IPS-18a (cell line): ENCODE data around the gene SCP2.
"Not testable (repeated sequence)": the region's sequence is repeated elsewhere in the genome, so short reads cannot be mapped to it uniquely, and the experiment has no call there.

Experiments used
- H3K27ac ChIP-seq: one replicate; pipeline ENCODE4 v1.5.1; 2013; ENCODE audit warnings: low read length
- H3K27me3 ChIP-seq: one replicate; pipeline ENCODE4 v1.6.1; 2013; ENCODE audit warnings: mild to moderate bottlenecking, low read length; ENCODE audit not compliant: control insufficient read depth, insufficient read depth
- H3K36me3 ChIP-seq: one replicate; pipeline ENCODE4 v1.6.1; 2013; ENCODE audit warnings: low read depth, low read length; ENCODE audit not compliant: control insufficient read depth
- H3K4me1 ChIP-seq: one replicate; pipeline ENCODE4 v1.6.1; 2013; ENCODE audit warnings: low read depth, low read length; ENCODE audit not compliant: control insufficient read depth
- H3K4me3 ChIP-seq: one replicate; pipeline ENCODE4 v1.5.1; 2013; ENCODE audit warnings: low read length
- H3K9ac ChIP-seq: one replicate; pipeline ENCODE4 v1.6.1; 2013; ENCODE audit warnings: mild to moderate bottlenecking, low read length, moderate library complexity
- H3K9me3 ChIP-seq: one replicate; pipeline ENCODE4 v1.6.1; 2013; ENCODE audit warnings: low read depth, low read length; ENCODE audit not compliant: control insufficient read depth

SCP2 gene

GRCh38 chr1:52994656-52995055, 67.6 kb downstream of the SCP2 start:
- no peaks in the 10 kb centered on the region for H3K9me3 ChIP-seq
- H3K4me3 ChIP-seq: no peak overlapping the region
- H3K9ac ChIP-seq: no peak overlapping the region
- H3K36me3 ChIP-seq: no peaks in the 10 kb centered on the region
- no peak overlapping the region for H3K27ac ChIP-seq
- no peaks in the 10 kb centered on the region for H3K27me3 ChIP-seq
- no peaks in the 10 kb centered on the region for H3K4me1 ChIP-seq

DNA sequence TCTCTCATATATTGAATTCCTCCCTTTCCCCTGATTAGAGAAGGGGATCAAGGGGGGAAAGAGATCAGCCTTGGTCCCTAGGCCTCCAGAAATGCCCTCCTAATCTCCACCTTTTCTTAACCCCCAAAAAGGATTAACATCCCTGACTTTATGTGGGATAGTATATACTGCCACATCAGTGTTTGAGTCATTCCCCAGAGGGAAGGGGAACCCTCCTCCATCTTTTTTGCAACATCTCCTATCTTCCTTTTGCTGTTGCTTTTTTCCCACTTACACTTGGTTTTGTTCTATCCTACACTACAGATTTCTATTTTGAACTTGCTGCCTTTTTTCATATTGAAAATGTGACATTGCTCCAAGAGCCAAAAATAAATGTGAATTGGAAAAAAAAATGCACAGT, 69.6 kb downstream of the SCP2 start:
- Histone ChIP-seq H3K4me1 (no peaks in the 10 kb centered on the region), H3K9me3 (no peaks in the 10 kb centered on the region), H3K27me3 (no peaks in the 10 kb centered on the region), H3K9ac (no peak overlapping the region), H3K4me3 (no peak overlapping the region), H3K27ac (no peak overlapping the region), H3K36me3 (no peaks in the 10 kb centered on the region)

- no peaks in the 10 kb centered on the region for H3K27me3 ChIP-seq
- H3K36me3 ChIP-seq: no peaks in the 10 kb centered on the region
- no peak overlapping the region for H3K9ac ChIP-seq
- H3K4me3 ChIP-seq: no peak overlapping the region
- no peaks in the 10 kb centered on the region for H3K4me1 ChIP-seq
- no peak overlapping the region for H3K27ac ChIP-seq
- H3K9me3 ChIP-seq: no peaks in the 10 kb centered on the region
Observed at GRCh38 chr1:53001128-53001527, 74.1 kb downstream of the SCP2 start.

GRCh38 chr1:53006612-53007011, 79.5 kb downstream of the SCP2 start:
- not testable (repeated sequence) for H3K27me3 ChIP-seq, H3K27ac ChIP-seq, H3K4me3 ChIP-seq, H3K36me3 ChIP-seq, H3K9ac ChIP-seq, H3K4me1 ChIP-seq, H3K9me3 ChIP-seq

DNA sequence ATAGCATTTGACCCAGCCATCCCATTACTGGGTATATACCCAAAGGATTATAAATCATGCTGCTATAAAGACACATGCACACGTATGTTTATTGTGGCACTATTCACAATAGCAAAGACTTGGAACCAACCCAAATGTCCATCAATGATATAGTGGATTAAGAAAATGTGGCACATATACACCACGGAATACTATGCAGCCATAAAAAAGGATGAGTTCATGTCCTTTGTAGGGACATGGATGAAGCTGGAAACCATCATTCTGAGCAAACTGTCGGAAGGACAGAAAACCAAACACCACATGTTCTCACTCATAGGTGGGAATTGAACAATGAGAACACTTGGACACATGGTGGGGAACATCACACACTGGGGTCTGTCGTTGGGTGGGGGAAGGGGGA, 83.2 kb downstream of the SCP2 start:
- H3K4me3 ChIP-seq, H3K9ac ChIP-seq, H3K27ac ChIP-seq, H3K9me3 ChIP-seq, H3K4me1 ChIP-seq, H3K27me3 ChIP-seq, H3K36me3 ChIP-seq: not testable (repeated sequence)

- H3K9me3 ChIP-seq: no peaks in the 10 kb centered on the region
- no peaks in the 10 kb centered on the region for H3K4me1 ChIP-seq
- H3K27me3 ChIP-seq: no peaks in the 10 kb centered on the region
- H3K9ac ChIP-seq: no peak overlapping the region
- H3K27ac ChIP-seq: no peak overlapping the region
- H3K4me3 ChIP-seq: no peak overlapping the region
- no peaks in the 10 kb centered on the region for H3K36me3 ChIP-seq
Observed at GRCh38 chr1:53011175-53011574, 84.1 kb downstream of the SCP2 start.

DNA sequence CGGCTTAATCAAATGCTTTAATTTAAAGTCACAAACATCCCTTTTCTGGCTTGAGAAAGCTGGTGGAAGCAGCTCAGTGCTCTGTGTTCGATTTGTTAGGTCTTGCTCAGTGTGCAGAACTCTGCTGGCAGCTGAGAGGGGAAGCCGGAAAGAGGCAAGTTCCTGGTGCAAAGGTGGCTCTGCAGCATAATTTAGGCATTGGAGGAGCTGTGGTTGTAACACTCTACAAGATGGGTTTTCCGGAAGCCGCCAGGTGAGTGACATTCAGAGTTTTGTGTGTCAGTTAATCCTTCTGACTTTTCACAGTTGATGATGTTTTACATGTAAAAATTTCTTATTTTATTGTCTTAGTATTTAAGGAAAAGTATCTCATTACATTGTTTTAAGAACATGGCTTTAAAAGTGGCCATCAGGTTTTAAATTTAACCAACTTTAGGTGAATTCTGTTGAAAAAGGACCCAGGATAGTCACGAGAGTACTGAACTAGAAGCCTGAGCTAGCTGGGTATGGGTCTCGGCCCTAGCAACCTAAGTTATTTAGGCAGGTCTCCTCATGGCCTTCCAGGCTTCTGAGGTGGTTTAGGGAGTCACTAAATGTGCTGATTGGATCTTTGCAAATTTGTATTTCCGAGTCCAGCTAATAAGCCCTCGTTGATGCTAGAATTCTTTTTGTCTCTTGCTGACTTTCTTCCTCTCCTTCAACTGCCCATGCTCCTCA, 87.9 kb downstream of the SCP2 start:
- Histone ChIP-seq H3K27ac (no peak overlapping the region), H3K4me3 (peak overlapping the region; percentile 85), H3K9ac (peak overlapping the region; percentile 65), H3K9me3 (no peaks in the 10 kb centered on the region), H3K27me3 (no peaks in the 10 kb centered on the region), H3K4me1 (no peaks in the 10 kb centered on the region), H3K36me3 (no peaks in the 10 kb centered on the region)

DNA sequence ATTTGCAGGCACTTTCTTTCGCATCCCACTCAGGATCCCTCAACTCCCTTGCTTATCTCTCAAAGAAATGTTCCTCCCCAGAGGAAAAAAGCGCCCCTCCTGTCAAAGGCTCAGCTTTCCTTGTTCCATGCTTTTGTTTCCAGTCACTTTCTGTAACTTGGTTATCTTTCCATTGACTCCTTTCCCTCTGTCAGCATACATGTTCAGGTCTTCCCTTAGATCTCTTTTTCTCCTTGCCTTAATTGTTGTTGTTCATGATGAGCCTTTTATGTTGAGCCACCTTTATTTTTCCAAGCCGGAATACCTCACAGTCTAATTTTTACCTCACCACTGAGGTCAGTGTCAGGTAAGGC, 88.4 kb downstream of the SCP2 start:
- Histone ChIP-seq H3K4me3 (peak overlapping the region; percentile 85), H3K9me3 (no peaks in the 10 kb centered on the region), H3K27ac (no peak overlapping the region), H3K27me3 (no peaks in the 10 kb centered on the region), H3K4me1 (no peaks in the 10 kb centered on the region), H3K36me3 (no peaks in the 10 kb centered on the region), H3K9ac (peak overlapping the region; percentile 65)

DNA sequence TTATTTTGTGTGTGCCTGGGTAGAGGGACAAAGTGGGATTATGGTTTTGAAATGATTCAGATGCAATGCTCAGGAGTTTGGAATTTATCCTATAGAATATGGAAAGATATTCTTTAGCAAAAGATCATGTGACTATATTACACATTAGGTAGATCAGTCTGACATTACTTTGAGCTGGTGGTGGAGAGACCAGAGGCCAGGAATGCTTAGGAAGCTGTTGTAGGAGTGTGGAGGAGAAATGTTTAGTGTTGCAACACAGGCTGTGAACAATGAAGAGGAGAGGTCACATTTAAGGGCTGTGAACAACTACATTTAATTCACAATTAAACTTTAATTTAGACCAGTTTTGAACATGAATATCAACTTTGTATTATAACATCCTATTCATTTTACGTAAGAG, 89.6 kb downstream of the SCP2 start:
- Histone ChIP-seq H3K4me3 (no peak overlapping the region), H3K9ac (no peak overlapping the region), H3K27ac (no peak overlapping the region)

DNA sequence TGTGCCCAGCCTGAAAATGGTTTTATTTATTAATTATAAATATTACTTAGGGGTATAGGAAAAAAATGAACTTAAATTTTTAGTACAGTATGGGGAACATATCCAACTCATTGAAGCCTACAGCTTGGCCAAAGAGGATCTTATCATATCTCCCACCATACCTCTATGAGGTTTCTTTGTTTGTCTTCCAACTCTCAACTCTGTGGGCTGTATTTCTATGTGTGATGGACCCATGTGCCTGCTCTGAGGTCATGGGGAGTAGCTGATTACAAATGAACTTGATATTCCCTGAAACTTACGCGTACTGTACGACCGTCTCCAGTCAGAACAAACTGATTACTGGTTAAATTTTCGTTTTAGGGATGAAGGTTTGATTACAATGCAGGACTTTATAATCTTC, 93.5 kb downstream of the SCP2 start:
- Histone ChIP-seq H3K27ac (no peak overlapping the region), H3K36me3 (no peaks in the 10 kb centered on the region), H3K27me3 (no peaks in the 10 kb centered on the region), H3K4me1 (no peaks in the 10 kb centered on the region), H3K4me3 (no peak overlapping the region), H3K9me3 (no peaks in the 10 kb centered on the region), H3K9ac (no peak overlapping the region)

More for the DNA sequence above, 89.6 kb downstream of the SCP2 start:
- Histone ChIP-seq H3K27me3 (no peaks in the 10 kb centered on the region), H3K4me1 (no peaks in the 10 kb centered on the region), H3K9me3 (no peaks in the 10 kb centered on the region), H3K36me3 (no peaks in the 10 kb centered on the region)

DNA sequence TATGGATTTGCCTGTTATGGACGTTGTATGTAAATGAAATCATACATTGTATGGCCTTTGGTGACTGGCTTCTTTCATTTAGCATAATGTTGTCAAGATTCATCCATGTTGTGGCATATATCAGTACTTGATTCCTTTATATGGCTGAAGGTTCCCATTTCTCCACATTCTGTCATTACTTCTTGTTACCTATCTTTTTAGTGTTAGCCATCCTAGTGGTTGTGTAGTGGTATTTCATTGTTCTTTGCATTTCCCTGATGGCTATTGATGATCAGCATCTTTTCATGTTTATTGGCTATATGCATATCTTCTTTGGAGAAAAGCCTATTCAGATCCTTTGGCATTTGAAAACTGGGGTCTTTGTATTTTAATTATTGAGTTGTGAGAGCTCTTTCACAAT, 95.1 kb downstream of the SCP2 start:
- no peak overlapping the region for H3K27ac ChIP-seq

DNA sequence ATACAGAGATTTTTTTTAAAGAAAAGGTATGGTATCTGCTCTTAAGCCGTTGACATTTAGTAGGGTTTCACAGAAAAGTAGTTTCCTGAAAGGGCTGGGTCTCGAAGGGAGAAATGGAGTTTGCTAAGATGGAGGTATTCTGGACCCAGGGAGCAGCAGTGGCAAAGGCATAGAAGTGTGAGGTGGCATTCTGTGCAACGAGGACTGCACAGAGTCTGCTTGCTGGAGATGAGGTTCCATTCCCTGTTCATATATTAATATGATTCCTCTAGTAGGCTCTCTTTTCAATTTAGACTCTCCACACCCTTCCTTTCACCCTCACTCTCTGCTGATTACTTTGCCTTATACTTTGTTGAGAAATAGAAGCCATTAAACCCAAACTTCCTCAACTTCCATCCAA, 96.5 kb downstream of the SCP2 start:
- H3K27ac ChIP-seq: no peak overlapping the region
- H3K36me3 ChIP-seq: no peaks in the 10 kb centered on the region
- no peaks in the 10 kb centered on the region for H3K9me3 ChIP-seq
- no peaks in the 10 kb centered on the region for H3K4me1 ChIP-seq
- no peak overlapping the region for H3K9ac ChIP-seq
- no peak overlapping the region for H3K4me3 ChIP-seq
- no peaks in the 10 kb centered on the region for H3K27me3 ChIP-seq

More for the DNA sequence above, 95.1 kb downstream of the SCP2 start:
- H3K9me3 ChIP-seq: no peaks in the 10 kb centered on the region
- H3K36me3 ChIP-seq: no peaks in the 10 kb centered on the region
- H3K4me3 ChIP-seq: no peak overlapping the region
- H3K4me1 ChIP-seq: no peaks in the 10 kb centered on the region
- no peak overlapping the region for H3K9ac ChIP-seq
- H3K27me3 ChIP-seq: no peaks in the 10 kb centered on the region
